Tongue (tissue), 2 donors: Measurements from ENCODE around the gene ENOX1. TPM values are rescaled to one million over a fixed set of nuclear protein-coding genes. Genes with fewer than 3 reads are reported as not detected.
"Not testable (repeated sequence)": the region's sequence is repeated elsewhere in the genome, so short reads cannot be mapped to it uniquely, and the experiment has no call there.

Experiments used
- DNase-seq: peaks from one replicate; pipeline ENCODE4 v3.0.0-alpha.2; 2015
- total RNA-seq: library from RNA; depleted of rRNA; stranded (reverse); fragments of >200 nt; gene quantifications from one replicate; pipeline ENCODE4 v1.2.3, GENCODE V29; 2014

The ENOX1 gene
- 11.8 TPM for total RNA-seq

DNA sequence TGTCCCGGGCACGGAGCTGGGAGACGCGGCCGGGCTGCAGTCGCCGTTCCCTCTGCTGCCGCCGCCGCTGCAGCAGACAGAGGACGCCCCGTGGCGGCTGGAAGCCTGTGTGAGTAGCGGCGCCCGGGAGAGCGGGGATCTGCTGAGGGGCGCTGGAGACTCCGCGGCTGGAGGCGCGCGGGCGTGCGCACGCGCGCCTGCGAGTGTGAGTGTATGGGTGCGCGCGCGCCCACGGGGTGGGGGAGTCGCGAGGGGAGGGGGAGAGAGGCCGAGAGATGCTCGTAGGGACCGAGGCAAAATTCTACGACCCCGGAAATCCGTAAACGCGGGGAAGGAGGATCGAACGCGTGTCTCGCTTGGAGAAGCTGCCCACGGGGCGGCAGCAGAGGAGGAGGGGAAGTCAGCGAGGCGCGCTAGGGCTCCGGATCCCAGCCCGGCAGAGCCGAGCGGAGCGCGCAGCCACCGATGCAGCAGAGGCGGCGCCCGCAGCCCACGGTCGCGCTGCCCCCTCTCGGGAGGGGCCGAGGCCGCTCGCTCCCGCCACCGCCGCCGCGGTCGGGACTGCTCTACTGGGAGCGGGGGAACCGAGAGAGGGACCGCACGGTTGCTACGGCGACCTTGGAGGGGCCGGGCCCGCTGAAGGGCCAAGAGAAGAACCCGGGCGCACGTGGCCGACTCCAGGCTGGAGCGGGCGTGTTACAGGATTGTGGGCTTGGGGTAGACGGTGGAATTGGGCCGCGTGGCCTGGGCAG, at the start of gene ENOX1:
Gene ENOX1 (minus strand): TSS at position 207 of the 752 bp plus-strand sequence.
- peak; percentile 93 for DNase-seq

DNA sequence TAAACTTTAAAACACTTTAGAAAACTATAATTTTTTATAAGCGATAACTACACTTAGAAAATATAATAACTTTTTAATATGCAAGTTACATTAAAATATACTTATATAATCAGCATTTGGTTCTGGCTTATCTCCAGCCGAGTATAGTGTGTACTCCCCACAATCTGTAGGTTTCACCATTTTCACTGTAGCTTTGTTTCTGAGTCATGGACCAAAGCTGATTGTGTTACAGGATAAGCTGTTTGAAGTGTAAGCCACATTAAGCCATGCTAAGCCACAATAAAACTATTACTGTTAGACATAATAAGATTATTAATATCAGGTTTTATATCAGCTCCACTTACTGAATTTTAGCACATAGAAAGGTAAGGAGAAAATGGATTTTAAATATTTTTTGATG, 48.9 kb upstream of the ENOX1 start:
- DNase-seq, result no peak

DNA sequence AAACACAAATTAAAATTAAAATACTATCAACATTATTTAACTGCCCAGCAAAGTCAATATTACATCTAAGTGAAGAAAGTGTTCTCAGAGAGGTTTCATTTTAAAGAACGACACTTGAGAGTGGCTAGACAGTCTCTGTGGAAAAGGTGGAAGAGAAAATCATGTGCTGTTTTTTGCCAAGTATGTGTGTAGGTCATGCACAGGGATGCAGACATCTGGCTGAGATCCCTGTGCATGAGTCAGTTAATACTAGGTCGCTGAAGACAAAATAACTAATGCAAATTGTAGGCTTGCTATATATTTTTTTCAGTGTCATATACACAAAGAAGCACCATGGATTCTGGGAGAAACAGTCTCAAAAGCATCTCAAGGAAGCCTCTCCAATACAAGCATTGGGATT, 44.3 kb upstream of the ENOX1 start:
- no peak for DNase-seq

DNA sequence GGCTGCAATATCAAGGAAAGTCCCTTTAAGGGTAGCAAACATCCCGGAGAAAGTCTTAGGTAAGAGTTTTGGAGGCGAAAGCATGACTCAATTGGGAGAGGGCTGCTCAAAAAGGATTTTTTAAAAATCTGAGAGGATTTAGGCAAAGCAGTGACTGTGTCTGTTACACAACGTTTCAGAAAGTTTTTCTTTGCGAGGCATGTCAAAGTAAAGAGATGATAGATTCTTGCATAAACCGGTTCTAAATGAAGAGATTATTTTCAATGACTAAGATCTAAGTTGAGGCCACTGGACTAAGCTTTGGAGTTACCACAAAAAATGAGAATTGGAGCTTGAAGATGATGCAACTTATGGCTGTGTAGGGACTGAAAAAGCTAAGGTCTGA, 43.7 kb upstream of the ENOX1 start:
- DNase-seq, result peak; percentile 5

- not testable (repeated sequence) for DNase-seq
These were observed 37.9 kb upstream of the ENOX1 start for GRCh38 chr13:43824656-43825055.

GRCh38 chr13:43822969-43823368, 36.2 kb upstream of the ENOX1 start:
- no peak for DNase-seq

GRCh38 chr13:43816401-43816889, 29.7 kb upstream of the ENOX1 start:
- no peak for DNase-seq

GRCh38 chr13:43815204-43815603, 28.4 kb upstream of the ENOX1 start:
- no peak for DNase-seq

- no peak for DNase-seq
These were observed 21.9 kb upstream of the ENOX1 start for GRCh38 chr13:43808676-43809075.

- no peak for DNase-seq
These were observed 18.9 kb upstream of the ENOX1 start for GRCh38 chr13:43805681-43806128.

DNA sequence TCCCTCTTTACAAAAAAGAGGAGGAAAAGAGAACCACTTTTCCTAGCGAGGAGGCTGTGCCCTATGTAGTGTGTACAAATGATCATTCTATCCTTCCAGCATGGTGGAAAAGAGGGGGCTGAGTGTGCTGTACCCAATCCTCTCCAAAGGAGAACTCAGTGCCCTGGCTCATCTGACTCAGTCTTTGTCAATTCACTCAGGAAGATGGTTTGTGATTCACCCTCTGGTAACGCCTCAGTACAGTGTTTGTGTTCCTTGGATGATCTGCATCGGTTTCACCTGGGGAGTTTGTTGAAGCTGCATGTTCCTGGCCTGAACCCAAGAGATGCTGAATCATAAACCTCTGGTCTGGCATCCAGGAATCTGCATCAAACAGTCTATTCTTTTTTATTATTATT, 18.3 kb upstream of the ENOX1 start:
- DNase-seq, result peak; percentile 6

GRCh38 chr13:43804461-43805070, 17.8 kb upstream of the ENOX1 start:
- DNase-seq, result peak; percentile 92

DNA sequence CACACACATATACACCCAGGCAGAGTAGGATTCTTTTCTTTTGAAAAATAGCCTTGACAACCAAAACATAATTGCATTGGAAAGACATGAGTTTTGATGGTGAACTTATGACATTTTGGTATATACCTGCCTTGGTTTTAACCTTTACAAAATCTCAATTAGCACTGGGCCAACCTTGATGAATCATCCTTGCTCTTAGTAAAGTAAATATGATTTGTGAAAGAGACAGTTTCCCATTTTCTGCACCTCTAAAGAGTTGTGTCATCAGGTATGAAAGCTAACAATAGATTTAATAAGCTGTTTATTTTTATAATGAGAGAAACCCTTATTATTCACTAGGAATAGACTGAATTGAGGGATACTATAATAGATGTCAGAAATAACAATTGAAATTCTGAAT, 15.7 kb upstream of the ENOX1 start:
- DNase-seq, result no peak

DNA sequence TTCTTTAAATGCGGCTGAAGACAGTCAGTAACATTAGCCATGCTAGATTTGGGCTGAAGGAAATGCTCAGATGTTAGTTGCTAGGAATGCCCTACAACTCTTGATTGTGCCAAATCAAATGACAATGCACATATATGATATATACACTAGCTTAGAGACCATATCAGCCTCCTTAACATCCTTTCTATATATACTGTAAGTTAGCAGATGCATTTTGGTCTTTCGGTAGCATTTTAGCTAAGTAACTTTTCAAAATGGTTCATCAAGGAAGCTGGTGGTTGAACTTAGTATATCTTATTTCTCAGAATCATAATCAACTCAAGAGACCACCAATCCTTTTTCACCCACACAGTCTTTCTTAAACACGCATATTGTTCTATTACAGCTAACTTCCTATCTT, 14.1 kb upstream of the ENOX1 start:
- no peak for DNase-seq

GRCh38 chr13:43799191-43799590, 12.4 kb upstream of the ENOX1 start:
- no peak for DNase-seq

DNA sequence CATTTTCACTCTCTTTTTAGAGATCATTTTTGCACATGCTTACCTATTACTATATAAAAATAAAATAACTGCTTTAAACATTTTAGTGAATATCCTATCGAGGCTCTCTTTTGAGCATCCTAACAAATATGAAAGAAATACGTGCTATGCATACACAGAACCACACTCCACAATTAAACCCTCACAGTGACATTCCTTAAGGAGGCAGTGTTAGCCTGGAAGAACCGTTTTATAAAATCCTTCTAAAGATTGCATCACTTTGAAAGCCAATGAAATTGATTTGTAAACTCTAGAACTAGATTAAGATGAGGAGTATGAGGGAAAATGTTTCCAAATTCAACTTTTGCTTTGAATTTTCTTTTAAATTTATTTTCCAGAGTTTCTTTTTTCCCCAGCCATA, 11.1 kb upstream of the ENOX1 start:
- no peak for DNase-seq

DNA sequence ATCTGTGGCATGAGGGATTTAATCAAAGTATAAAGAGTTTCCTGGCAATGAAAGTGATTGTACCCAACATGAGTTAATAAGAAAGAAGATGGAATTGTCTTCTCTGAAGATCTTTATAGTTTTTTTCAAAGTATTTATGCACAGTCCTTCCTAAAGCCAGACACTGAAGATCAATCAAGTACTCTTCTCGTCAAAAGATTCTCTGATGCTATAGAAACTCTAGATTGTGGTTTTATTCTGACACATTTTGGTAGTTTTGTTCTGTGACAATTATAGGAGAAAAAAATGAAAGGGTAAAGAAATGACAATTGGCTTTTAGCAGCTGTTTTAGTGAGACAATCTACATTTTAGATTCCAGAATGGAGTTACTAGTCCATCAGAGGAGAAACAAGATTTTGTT, 10.4 kb upstream of the ENOX1 start:
- DNase-seq, result no peak

- no peak for DNase-seq
These were observed 7.6 kb upstream of the ENOX1 start for GRCh38 chr13:43794416-43794815.

- DNase-seq, result no peak
These were observed 5.5 kb upstream of the ENOX1 start for GRCh38 chr13:43792076-43792881.

DNA sequence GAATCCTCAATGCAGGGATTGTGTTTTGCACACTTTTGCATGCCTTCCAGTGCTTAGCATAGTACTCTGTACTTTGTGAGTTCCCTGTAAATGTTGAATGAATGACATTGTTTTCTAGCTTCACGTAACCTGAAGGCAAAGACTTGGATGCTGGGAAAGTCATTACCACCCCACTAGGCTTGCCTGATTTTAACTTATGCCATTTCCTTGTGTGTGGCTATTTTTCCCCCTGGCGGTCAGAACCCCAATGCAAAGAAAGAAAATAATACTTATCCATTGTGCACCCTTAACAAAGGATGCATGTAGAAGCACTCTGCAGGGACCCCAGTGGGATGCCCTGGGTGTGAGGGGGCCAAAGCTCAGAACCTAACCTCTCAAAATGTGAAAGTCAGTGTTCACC, 1.2 kb upstream of the ENOX1 start:
- peak; percentile 71 for DNase-seq

DNA sequence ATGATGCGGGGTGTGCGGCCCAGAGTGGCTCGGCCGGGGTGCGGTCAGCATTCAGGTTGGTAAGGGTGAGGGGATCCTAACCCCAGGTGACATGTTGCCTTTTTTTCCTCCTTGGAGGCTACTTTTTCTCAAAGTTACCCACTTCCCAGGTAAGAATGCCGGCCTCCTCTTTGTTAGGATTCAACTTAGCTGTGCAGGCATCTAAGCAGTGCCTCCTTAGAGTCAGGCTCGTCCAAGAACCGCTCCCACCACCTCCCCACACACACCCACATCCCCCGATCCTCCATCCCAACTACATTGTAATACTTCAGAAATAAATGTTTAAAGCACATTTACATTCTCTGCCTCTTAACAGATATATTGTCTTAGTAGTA, 733 bp upstream of the ENOX1 start:
- no peak for DNase-seq

- no peak for DNase-seq
These were observed 353 bp downstream of the ENOX1 start for GRCh38 chr13:43786472-43786765.
